ENCODE measurements around the gene MGMT. TPM values are rescaled to one million over a fixed set of nuclear protein-coding genes. Genes with fewer than 3 reads are reported as not detected.

Gene MGMT
- total and polyA plus RNA-seq, 2 donors (not counting 1 experiment from before 2014, with no cell fraction given) = 1.9 to 29.1 TPM

- H3K36me3 ChIP-seq (ENCODE audit: control insufficient read depth, insufficient read depth, low read length) = no peaks in the 10 kb centered on the region
- no peaks in the 10 kb centered on the region for H4K20me1 ChIP-seq (ENCODE audit: control insufficient read depth, extremely low read depth, insufficient read depth, low read length)
- DNase-seq (ENCODE audit: low read depth in 2 of 2) = no peak
- no peak overlapping the region for H3K9ac ChIP-seq (ENCODE audit: insufficient read depth, low read length)
- no peaks in the 10 kb centered on the region for H3K79me2 ChIP-seq (ENCODE audit: control insufficient read depth, insufficient read depth, low read length)
- H3K4me1 ChIP-seq (ENCODE audit: control insufficient read depth, extremely low read depth, insufficient read depth, low read length) = no peaks in the 10 kb centered on the region
- TF ChIP-seq CTCF (conservative IDR thresholded peaks at IDR 0.05 in 1 of 2, IDR thresholded peaks at IDR 0.05 in 1 of 2; ENCODE audit: low read depth in 1 of 2, low read length in 2 of 2) = no peak
- TF ChIP-seq EZH2 (IDR thresholded peaks at IDR 0.05; ENCODE audit: low read length, missing control alignments) = no peak
- no peak overlapping the region for H2AFZ ChIP-seq (ENCODE audit: low read length)
- H3K4me2 ChIP-seq (ENCODE audit: extremely low read depth, insufficient read depth, low read length) = no peak overlapping the region
- no peaks in the 10 kb centered on the region for H3K27me3 ChIP-seq (ENCODE audit: control insufficient read depth, insufficient read depth, low read length)
- H3K4me3 ChIP-seq (replicated peaks in 1 of 4; ENCODE audit: control extremely low read depth in 1 of 4, insufficient read depth in 1 of 4, low read depth in 3 of 4, low read length in 4 of 4) = no peak overlapping the region
- no peaks in the 10 kb centered on the region for H3K9me3 ChIP-seq (ENCODE audit: control insufficient read depth, insufficient read depth, low read depth, low read length)
- no peak overlapping the region for H3K27ac ChIP-seq (ENCODE audit: insufficient read depth, low read length)
Observed at GRCh38 chr10:129550658-129551057, 83.6 kb downstream of the MGMT start.

GRCh38 chr10:129552119-129552518 is 85.1 kb downstream of the MGMT start:
- Histone ChIP-seq H2AFZ (ENCODE audit: low read length) (no peak overlapping the region), H3K4me2 (ENCODE audit: extremely low read depth, insufficient read depth, low read length) (no peak overlapping the region), H3K36me3 (ENCODE audit: control insufficient read depth, insufficient read depth, low read length) (no peaks in the 10 kb centered on the region), H3K4me1 (ENCODE audit: control insufficient read depth, extremely low read depth, insufficient read depth, low read length) (no peaks in the 10 kb centered on the region), H3K27me3 (ENCODE audit: control insufficient read depth, insufficient read depth, low read length) (no peaks in the 10 kb centered on the region), H3K9ac (ENCODE audit: insufficient read depth, low read length) (no peak overlapping the region), H3K79me2 (ENCODE audit: control insufficient read depth, insufficient read depth, low read length) (no peaks in the 10 kb centered on the region), H3K4me3 (replicated peaks in 1 of 4; ENCODE audit: control extremely low read depth in 1 of 4, insufficient read depth in 1 of 4, low read depth in 3 of 4, low read length in 4 of 4) (no peak overlapping the region), H3K9me3 (ENCODE audit: control insufficient read depth, insufficient read depth, low read depth, low read length) (no peaks in the 10 kb centered on the region), H3K27ac (ENCODE audit: insufficient read depth, low read length) (no peak overlapping the region), H4K20me1 (ENCODE audit: control insufficient read depth, extremely low read depth, insufficient read depth, low read length) (no peaks in the 10 kb centered on the region)
- no peak for DNase-seq (ENCODE audit: low read depth in 2 of 2)
- TF ChIP-seq EZH2 (IDR thresholded peaks at IDR 0.05; ENCODE audit: low read length, missing control alignments) (no peak), CTCF (conservative IDR thresholded peaks at IDR 0.05 in 1 of 2, IDR thresholded peaks at IDR 0.05 in 1 of 2; ENCODE audit: low read depth in 1 of 2, low read length in 2 of 2) (no peak)

GRCh38 chr10:129553928-129554327 is 86.9 kb downstream of the MGMT start:
- no peaks in the 10 kb centered on the region for H3K27me3 ChIP-seq (ENCODE audit: control insufficient read depth, insufficient read depth, low read length)
- H3K36me3 ChIP-seq (ENCODE audit: control insufficient read depth, insufficient read depth, low read length) = no peaks in the 10 kb centered on the region
- no peak overlapping the region for H3K4me3 ChIP-seq (replicated peaks in 1 of 4; ENCODE audit: control extremely low read depth in 1 of 4, insufficient read depth in 1 of 4, low read depth in 3 of 4, low read length in 4 of 4)
- no peak overlapping the region for H2AFZ ChIP-seq (ENCODE audit: low read length)
- TF ChIP-seq EZH2 (IDR thresholded peaks at IDR 0.05; ENCODE audit: low read length, missing control alignments) (no peak), CTCF (conservative IDR thresholded peaks at IDR 0.05 in 1 of 2, IDR thresholded peaks at IDR 0.05 in 1 of 2; ENCODE audit: low read depth in 1 of 2, low read length in 2 of 2) (no peak)
- no peak overlapping the region for H3K9ac ChIP-seq (ENCODE audit: insufficient read depth, low read length)
- no peaks in the 10 kb centered on the region for H3K4me1 ChIP-seq (ENCODE audit: control insufficient read depth, extremely low read depth, insufficient read depth, low read length)
- no peaks in the 10 kb centered on the region for H4K20me1 ChIP-seq (ENCODE audit: control insufficient read depth, extremely low read depth, insufficient read depth, low read length)
- no peak for DNase-seq (ENCODE audit: low read depth in 2 of 2)
- no peak overlapping the region for H3K4me2 ChIP-seq (ENCODE audit: extremely low read depth, insufficient read depth, low read length)
- no peaks in the 10 kb centered on the region for H3K9me3 ChIP-seq (ENCODE audit: control insufficient read depth, insufficient read depth, low read depth, low read length)
- H3K27ac ChIP-seq (ENCODE audit: insufficient read depth, low read length) = no peak overlapping the region
- H3K79me2 ChIP-seq (ENCODE audit: control insufficient read depth, insufficient read depth, low read length) = no peaks in the 10 kb centered on the region

Data from fibroblast of lung (primary cell).